ENCODE data around the gene KTN1. TPM values are rescaled to one million over a fixed set of nuclear protein-coding genes. Genes with fewer than 3 reads are reported as not detected.

Gene KTN1
- polyA plus RNA-seq, 1 donor from 2014 or later: 95.0 TPM

DNA sequence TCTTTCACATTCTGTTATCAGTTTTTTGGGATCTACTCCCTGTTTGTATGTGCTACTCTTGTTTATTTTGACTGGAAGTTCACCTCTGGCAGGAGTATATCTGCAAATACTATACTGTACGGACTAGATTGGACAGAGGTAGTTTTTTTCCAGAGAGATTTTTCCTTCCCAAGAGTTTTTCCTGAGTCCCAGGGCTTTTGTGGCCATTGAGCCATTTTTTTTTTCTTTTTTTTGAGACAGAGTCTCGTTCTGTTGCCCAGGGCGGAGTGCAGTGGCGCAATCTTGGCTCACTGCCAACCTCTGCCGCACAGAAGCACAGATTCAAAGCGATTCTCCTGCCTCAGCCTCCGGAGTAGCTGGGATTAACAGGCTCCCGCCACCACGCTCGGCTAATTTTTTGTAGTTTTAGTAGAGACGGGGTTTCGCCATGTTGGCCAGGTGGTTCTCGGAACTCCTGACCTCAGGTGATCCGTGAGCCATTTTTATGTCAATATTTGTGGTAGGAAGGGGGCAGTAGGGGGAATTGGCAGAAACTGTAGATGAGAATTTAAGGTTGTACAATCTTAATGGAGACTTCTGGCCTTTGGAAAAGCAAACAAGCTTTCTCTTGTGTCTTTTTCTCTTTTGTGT lies 19.4 kb downstream of the KTN1 start:
- H3K79me2 ChIP-seq (replicated peaks; ENCODE audit: insufficient read depth, low read length): peaks cover 55% of the 10 kb centered on the region
- H3F3A ChIP-seq (ENCODE audit: insufficient read depth, low read length, poor library complexity, severe bottlenecking): no peaks in the 10 kb centered on the region
- H3K4me3 ChIP-seq (ENCODE audit: low read length): no peak overlapping the region
- no peak overlapping the region for H3K27ac ChIP-seq (ENCODE audit: low read length)
- no peak overlapping the region for H3K4me2 ChIP-seq (ENCODE audit: low read length)
- no peaks in the 10 kb centered on the region for H3K9me2 ChIP-seq (ENCODE audit: insufficient read depth, low read length)
- H3K9me3 ChIP-seq (ENCODE audit: low read length): no peaks in the 10 kb centered on the region
- H3K36me3 ChIP-seq (ENCODE audit: insufficient read depth, low read length): no peaks in the 10 kb centered on the region
- H3K9ac ChIP-seq (ENCODE audit: low read length): no peak overlapping the region
- H4K20me1 ChIP-seq (ENCODE audit: insufficient read depth): no peaks in the 10 kb centered on the region
- TF ChIP-seq EP300 (conservative IDR thresholded peaks at IDR 0.05; ENCODE audit: poor library complexity, severe bottlenecking): no peak
- no peak for TF ChIP-seq RAD21 (conservative IDR thresholded peaks at IDR 0.05)
- TF ChIP-seq REST (IDR thresholded peaks at IDR 0.05; ENCODE audit: borderline replicate concordance): no peak
- no peak for TF ChIP-seq MXI1 (conservative IDR thresholded peaks at IDR 0.05; ENCODE audit: poor library complexity, severe bottlenecking)
- TF ChIP-seq POLR2AphosphoS5 (IDR thresholded peaks at IDR 0.05): no peak
- no peak for TF ChIP-seq EZH2 (IDR thresholded peaks at IDR 0.05; ENCODE audit: borderline replicate concordance, insufficient read depth, low read length, poor library complexity, severe bottlenecking)
- TF ChIP-seq CTCF (IDR thresholded peaks at IDR 0.05; ENCODE audit: poor library complexity, severe bottlenecking): no peak
- TF ChIP-seq SMC3 (conservative IDR thresholded peaks at IDR 0.05; ENCODE audit: poor library complexity): no peak
- H2AFZ ChIP-seq (ENCODE audit: low read depth, low read length): no peak overlapping the region
- no peaks in the 10 kb centered on the region for H3K27me3 ChIP-seq (ENCODE audit: insufficient read depth, low read depth, low read length)

- Histone ChIP-seq H3K9me3 (ENCODE audit: low read length) (no peaks in the 10 kb centered on the region), H3K27me3 (ENCODE audit: insufficient read depth, low read depth, low read length) (no peaks in the 10 kb centered on the region), H3K27ac (ENCODE audit: low read length) (no peak overlapping the region), H2AFZ (ENCODE audit: low read depth, low read length) (no peak overlapping the region), H3K9me2 (ENCODE audit: insufficient read depth, low read length) (no peaks in the 10 kb centered on the region), H3K4me2 (ENCODE audit: low read length) (no peak overlapping the region), H3K36me3 (ENCODE audit: insufficient read depth, low read length) (no peaks in the 10 kb centered on the region), H3K9ac (ENCODE audit: low read length) (no peak overlapping the region), H3K4me3 (ENCODE audit: low read length) (no peak overlapping the region), H3K79me2 (replicated peaks; ENCODE audit: insufficient read depth, low read length) (peaks cover 45% of the 10 kb centered on the region), H4K20me1 (ENCODE audit: insufficient read depth) (no peaks in the 10 kb centered on the region), H3F3A (ENCODE audit: insufficient read depth, low read length, poor library complexity, severe bottlenecking) (no peaks in the 10 kb centered on the region)
- TF ChIP-seq EZH2 (IDR thresholded peaks at IDR 0.05; ENCODE audit: borderline replicate concordance, insufficient read depth, low read length, poor library complexity, severe bottlenecking) (no peak), CTCF (IDR thresholded peaks at IDR 0.05; ENCODE audit: poor library complexity, severe bottlenecking) (no peak), MXI1 (conservative IDR thresholded peaks at IDR 0.05; ENCODE audit: poor library complexity, severe bottlenecking) (no peak), TAF1 (IDR thresholded peaks at IDR 0.05; ENCODE audit: low read depth) (no peak), EP300 (conservative IDR thresholded peaks at IDR 0.05; ENCODE audit: poor library complexity, severe bottlenecking) (no peak), RAD21 (conservative IDR thresholded peaks at IDR 0.05) (no peak), POLR2AphosphoS5 (IDR thresholded peaks at IDR 0.05) (no peak), SMC3 (conservative IDR thresholded peaks at IDR 0.05; ENCODE audit: poor library complexity) (no peak), REST (IDR thresholded peaks at IDR 0.05; ENCODE audit: borderline replicate concordance) (no peak)
Observed at GRCh38 chr14:55600784-55601561, 21.0 kb downstream of the KTN1 start.

Data from neural cell (in vitro differentiated cells).